Lung (tissue), 12 donors: ENCODE measurements around the gene ZMAT5. TPM values are rescaled to one million over a fixed set of nuclear protein-coding genes. Genes with fewer than 3 reads are reported as not detected.

Experiments
- ATAC-seq: fragments of 200-7000 bp; cut with Tn5 transposase; one replicate; pipeline ENCODE4 v1.9.1; 2020; ENCODE audit warnings: moderate number of reproducible peaks; ENCODE audit not compliant: insufficient read depth, low FRiP score
- DNase-seq, 3 donors: peaks; one replicate each; pipeline ENCODE4 v3.0.0-alpha.2; 2013 to 2017
- H3K27ac ChIP-seq, 2 donors: one replicate each; pipeline ENCODE4 v1.5.1; 2013; ENCODE audit warnings: mild to moderate bottlenecking in 2 of 2, moderate library complexity in 2 of 2, control low read depth in 1 of 2, inconsistent platforms in 1 of 2, low read depth in 1 of 2, low read length in 1 of 2
- H3K27me3 ChIP-seq, 3 donors: one replicate each; pipeline ENCODE4 v1.5.1; 2013; ENCODE audit warnings: low read length in 2 of 3; ENCODE audit not compliant: control insufficient read depth in 3 of 3, insufficient read depth in 3 of 3
- H3K36me3 ChIP-seq, 4 donors: one replicate each; pipeline ENCODE4 v1.5.1; 2013; ENCODE audit warnings: low read length in 4 of 4, mild to moderate bottlenecking in 1 of 4, moderate library complexity in 1 of 4; ENCODE audit not compliant: control insufficient read depth in 4 of 4, insufficient read depth in 4 of 4
- H3K4me1 ChIP-seq, 5 donors: one replicate each; pipeline ENCODE4 v1.5.1; 2013; ENCODE audit warnings: low read length in 5 of 5, mild to moderate bottlenecking in 2 of 5, moderate library complexity in 1 of 5; ENCODE audit not compliant: control insufficient read depth in 5 of 5, insufficient read depth in 5 of 5
- H3K4me3 ChIP-seq: one replicate; pipeline ENCODE4 v1.5.1; 2013; ENCODE audit warnings: mild to moderate bottlenecking, control low read depth, moderate library complexity
- H3K9ac ChIP-seq, 2 donors: one replicate each; pipeline ENCODE4 v1.5.1; 2013; ENCODE audit warnings: low read length in 2 of 2, control low read depth in 1 of 2; ENCODE audit not compliant: insufficient read depth in 1 of 2
- H3K9me3 ChIP-seq, 4 donors: one replicate each; pipeline ENCODE4 v1.5.1; 2013; ENCODE audit warnings: low read length in 3 of 4, mild to moderate bottlenecking in 1 of 4, moderate library complexity in 1 of 4; ENCODE audit not compliant: control insufficient read depth in 4 of 4, insufficient read depth in 3 of 4
- CTCF ChIP-seq: IDR thresholded peaks from 2 replicates; pipeline ENCODE4 v1.5.1; 2012; ENCODE audit warnings: mild to moderate bottlenecking; ENCODE audit errors: control extremely low read depth, extremely low read depth
- WGBS, 2 donors: extraction: QIAGEN DNeasy Blood & Tissue Kit; methylation state at CpG; one replicate each; pipeline ENCODE4 v1.1.7; 2013; 5-methylcytosine and 5-hydroxymethylcytosine counted together
- polyA plus RNA-seq, 2 donors: library from polyadenylated mRNA; stranded (reverse); fragments of 200-250 nt; gene quantifications; one replicate each; pipeline ENCODE4 v1.2.1, GENCODE V29; 2013
- total RNA-seq, 2 donors: library from RNA; depleted of rRNA in 1 of 2; stranded (reverse); fragments of >200 nt in 1 of 2; gene quantifications; one replicate each; pipeline ENCODE4 v1.2.1, GENCODE V29; 2014 to 2021
- donor health status: control.
- donor health status: control.
- donor health status: Bipolar disorder and iron deficiency.
- donor health status: healthy.
- donor health status: DM: yes; HTN: yes; CAD: no.

The ZMAT5 gene
- total and polyA plus RNA-seq, 4 donors: 11.2 to 32.5 (median 25.4) TPM

- H3K4me3 ChIP-seq: no peak overlapping the region
- no peaks in the 10 kb centered on the region for H3K27me3 ChIP-seq
- WGBS, 2 donors: 79 to 87% methylated on average over 9 of the region's 9 CpGs
- H3K27ac ChIP-seq: no peak overlapping the region
- peaks cover 0 to 12% (median 0%) of the 10 kb centered on the region in 5 donors for H3K4me1 ChIP-seq
- no peak for TF ChIP-seq CTCF
- H3K36me3 ChIP-seq: peaks cover 0 to 39% (median 6%) of the 10 kb centered on the region in 4 donors
- ATAC-seq (no peak), DNase-seq (no peak)
- peaks cover 0 to 2% (median 0%) of the 10 kb centered on the region in 4 donors for H3K9me3 ChIP-seq
- no peak overlapping the region for H3K9ac ChIP-seq
These were observed 76.3 kb downstream of the ZMAT5 start for GRCh38 chr22:29690476-29690875.

DNA sequence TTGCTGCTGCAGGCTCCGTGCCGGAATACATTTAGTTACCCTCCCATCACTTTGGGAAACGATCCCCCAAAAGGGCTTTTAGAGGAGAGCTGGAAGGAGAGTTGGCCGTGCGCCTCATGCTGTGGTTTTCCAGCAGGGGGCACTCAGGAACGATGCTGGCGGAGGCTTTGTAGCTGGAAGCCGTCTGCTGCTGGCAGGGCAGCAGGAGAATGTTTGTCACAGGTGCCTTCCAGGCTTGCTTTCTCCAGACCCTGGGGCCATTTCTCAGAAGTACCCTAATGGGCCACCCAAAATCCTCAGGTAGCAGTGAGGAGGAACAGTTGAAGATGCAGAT lies 77.0 kb downstream of the ZMAT5 start:
- Histone ChIP-seq H3K27ac (no peak overlapping the region), H3K4me1 (peaks cover 0 to 12% (median 0%) of the 10 kb centered on the region in 5 donors), H3K4me3 (no peak overlapping the region), H3K9me3 (peaks cover 0 to 2% (median 0%) of the 10 kb centered on the region in 4 donors), H3K27me3 (no peaks in the 10 kb centered on the region), H3K36me3 (peaks cover 0 to 34% (median 6%) of the 10 kb centered on the region in 4 donors), H3K9ac (no peak overlapping the region)
- 39 to 50% methylated on average over 8 of the region's 8 CpGs for WGBS, 2 donors
- TF ChIP-seq CTCF: peak; percentile 37
- no peak for ATAC-seq
- DNase-seq: peak; percentile 70 to 78 (median 72)

DNA sequence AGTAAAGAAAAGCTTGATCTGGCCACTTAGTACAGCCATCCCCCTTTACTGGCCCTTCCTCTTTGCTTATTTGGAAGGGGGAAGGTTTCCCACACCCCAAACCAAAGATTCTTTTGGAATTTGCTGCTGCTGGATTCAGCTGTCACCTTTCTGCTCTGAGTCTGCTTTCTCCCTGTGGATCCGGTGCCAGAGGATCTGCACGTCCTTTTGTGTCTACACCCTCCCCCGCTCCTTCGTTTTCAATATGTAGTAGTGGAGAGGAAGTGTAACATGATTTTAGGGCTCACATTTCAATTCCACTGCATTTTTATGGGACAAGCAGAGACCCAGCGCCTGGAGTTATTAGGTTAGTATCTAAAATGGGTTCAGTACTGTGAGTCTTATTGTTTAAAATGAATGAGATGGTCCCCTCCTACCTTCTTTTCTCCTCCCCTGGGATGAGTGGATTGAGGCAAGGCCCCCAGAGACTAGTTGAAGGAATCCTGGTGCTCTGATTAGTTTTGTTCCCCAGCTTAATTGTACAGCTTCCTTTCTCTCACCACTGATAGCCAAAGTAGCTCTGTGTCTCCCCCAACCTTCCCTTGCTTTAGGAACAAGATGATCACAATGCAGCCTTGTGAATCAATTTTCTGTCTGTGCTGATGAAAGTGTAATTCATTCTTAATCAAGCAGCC lies 77.5 kb downstream of the ZMAT5 start:
- TF ChIP-seq CTCF: no peak
- Histone ChIP-seq H3K36me3 (peaks cover 0 to 35% (median 5%) of the 10 kb centered on the region in 4 donors), H3K27ac (no peak overlapping the region), H3K9ac (no peak overlapping the region), H3K9me3 (peaks cover 0 to 2% (median 0%) of the 10 kb centered on the region in 4 donors), H3K4me3 (no peak overlapping the region), H3K27me3 (no peaks in the 10 kb centered on the region), H3K4me1 (peaks cover 0 to 12% (median 0%) of the 10 kb centered on the region in 5 donors)
- ATAC-seq (no peak), DNase-seq (peak in 1 of 3 donors; percentile 42)
- 87 to 89% methylated on average over 5 of the region's 5 CpGs for WGBS, 2 donors
